HCT116 (cell line): ENCODE results near the gene GPR108. TPM values are rescaled to one million over a fixed set of nuclear protein-coding genes. Genes with fewer than 3 reads are reported as not detected.

ENCODE experiments used
- ATAC-seq: fragments of 200-7000 bp; cut with Tn5 transposase; 2 replicates; pipeline ENCODE4 v1.9.1; 2020; ENCODE audit warnings: mild to moderate bottlenecking, moderate library complexity
- BruUV-seq: library from RNA; stranded (reverse); fragments of 400-500 nt; replicated peaks from 2 replicates; lab custom pipeline; 2021; lab: Mats Ljungman, UMichigan
- CTCF ChIA-PET: fragments of 300-600 bp; sonication (Branson Sonifier 250); formaldehyde crosslinking; loops from one replicate; lab custom pipeline; 2021; ENCODE audit warnings: antibody characterized with exemption; lab: Charles Lee
- POLR2A ChIA-PET: fragments of 300-600, 350-600 bp; sonication (Branson Sonifier 250); formaldehyde crosslinking; loops from one replicate; lab custom pipeline; 2021; ENCODE audit warnings: antibody characterized with exemption; lab: Charles Lee
- RAD21 ChIA-PET, 2 experiments: fragments of 300-600 bp; sonication (Branson Sonifier 250); formaldehyde crosslinking; loops; one replicate each; lab custom pipeline; 2023; ENCODE audit warnings: low total read pairs in 2 of 2; ENCODE audit not compliant: uncharacterized antibody in 2 of 2, unreplicated experiment in 2 of 2, low non-redundant PET in 1 of 2; lab: Charles Lee
- DNase-seq: peaks from one replicate; pipeline ENCODE4 v3.0.0-alpha.2; 2010; ENCODE audit warnings: low read depth, low spot score
- H2AFZ ChIP-seq: fragments of 200-600 bp; shearing (Covaris generic), sonication (generic); 2 replicates; pipeline ENCODE4 v1.6.1; 2017; ENCODE audit warnings: low read depth, mixed run types, mixed read lengths, antibody characterized with exemption, low read length; ENCODE audit not compliant: poor library complexity, severe bottlenecking
- H3K27ac ChIP-seq: 2 replicates; pipeline ENCODE4 v1.5.1; 2012; ENCODE audit warnings: low read depth, low read length
- H3K27me3 ChIP-seq: fragments of 200-600 bp; sonication (generic); 2 replicates; pipeline ENCODE4 v1.6.1; 2016; ENCODE audit warnings: mixed run types, low read length, mixed read lengths; ENCODE audit not compliant: insufficient read depth
- H3K36me3 ChIP-seq, 2 experiments: fragments of 200-500 bp in 1 of 2; fragments of 200-600 bp in 1 of 2; sonication (Bioruptor generic) in 1 of 2; sonication (generic) in 1 of 2; 2 replicates each; pipeline versions ENCODE4 v1.5.1 to v1.6.1; 2014 to 2016; ENCODE audit warnings: low read length in 2 of 2, inconsistent platforms in 1 of 2, mixed read lengths in 1 of 2, mixed run types in 1 of 2; ENCODE audit not compliant: insufficient read depth in 2 of 2, control insufficient read depth in 1 of 2
- H3K4me1 ChIP-seq, 2 experiments: fragments of 200-600 bp in 1 of 2; sonication (generic) in 1 of 2; 2 replicates each; pipeline versions ENCODE4 v1.5.1 to v1.6.1; 2012 to 2017; ENCODE audit warnings: low read length in 2 of 2, inconsistent platforms in 1 of 2, mild to moderate bottlenecking in 1 of 2, mixed read lengths in 1 of 2, mixed run types in 1 of 2, moderate library complexity in 1 of 2; ENCODE audit not compliant: insufficient read depth in 2 of 2, control insufficient read depth in 1 of 2
- H3K4me2 ChIP-seq: fragments of 200-600 bp; sonication (generic); 2 replicates; pipeline ENCODE4 v1.6.1; 2017; ENCODE audit warnings: mixed run types, low read length, mixed read lengths
- H3K4me3 ChIP-seq, 2 experiments: fragments of 200-600 bp in 1 of 2; sonication (generic) in 1 of 2; replicated peaks in 1 of 2; 2 replicates each; pipeline ENCODE4 v1.5.1; 2011 to 2016; ENCODE audit warnings: low read length in 2 of 2, control low read depth in 1 of 2, low read depth in 1 of 2, mild to moderate bottlenecking in 1 of 2, mixed read lengths in 1 of 2, mixed run types in 1 of 2
- H3K79me2 ChIP-seq: fragments of 200-600 bp; sonication (generic); 2 replicates; pipeline ENCODE4 v1.6.1; 2017; ENCODE audit warnings: mild to moderate bottlenecking, mixed run types, low read length, moderate library complexity, mixed read lengths; ENCODE audit not compliant: insufficient read depth
- H3K9ac ChIP-seq: fragments of 200-600 bp; sonication (generic); 2 replicates; pipeline ENCODE4 v1.6.1; 2016; ENCODE audit warnings: low read length, mixed read lengths
- H3K9me2 ChIP-seq: fragments of 200-600 bp; sonication (generic), shearing (Covaris generic); 2 replicates; pipeline ENCODE4 v1.6.1; 2017; ENCODE audit warnings: mixed run types, mild to moderate bottlenecking, moderate library complexity; ENCODE audit not compliant: insufficient read depth
- H3K9me3 ChIP-seq, 2 experiments: fragments of 200-500 bp in 1 of 2; fragments of 200-600 bp in 1 of 2; sonication (Bioruptor generic) in 1 of 2; sonication (generic) in 1 of 2; 2 replicates each; pipeline ENCODE4 v1.6.1; 2014 to 2017; ENCODE audit warnings: low read length in 2 of 2, mixed read lengths in 2 of 2, inconsistent platforms in 1 of 2, low read depth in 1 of 2, mild to moderate bottlenecking in 1 of 2, mixed run types in 1 of 2, moderate library complexity in 1 of 2; ENCODE audit not compliant: control insufficient read depth in 1 of 2, insufficient read depth in 1 of 2
- H4K20me1 ChIP-seq: fragments of 200-600 bp; sonication (generic), shearing (Covaris generic); 2 replicates; pipeline ENCODE4 v1.6.1; 2017; ENCODE audit warnings: mixed run types, mild to moderate bottlenecking, moderate library complexity; ENCODE audit not compliant: insufficient read depth
- EGR1 ChIP-seq: IDR thresholded peaks from 2 replicates; pipeline ENCODE4 v1.6.1; 2012; ENCODE audit warnings: low read depth
- EZH2 ChIP-seq: fragments of 200-600 bp; sonication (generic); IDR thresholded peaks from 2 replicates; pipeline ENCODE4 v1.6.1; 2017; ENCODE audit warnings: antibody characterized with exemption, mixed run types
- EZH2phosphoT487 ChIP-seq: fragments of 200-600 bp; IDR thresholded peaks from 2 replicates; pipeline ENCODE4 v1.6.1; 2018; ENCODE audit warnings: antibody characterized with exemption, borderline replicate concordance
- FOSL1 ChIP-seq: IDR thresholded peaks from 2 replicates; pipeline ENCODE4 v1.6.1; 2012; ENCODE audit warnings: low read depth
- JUND ChIP-seq: IDR thresholded peaks from 2 replicates; pipeline ENCODE4 v1.6.1; 2012
- POLR2A ChIP-seq: IDR thresholded peaks from 2 replicates; pipeline ENCODE4 v1.7.0; 2011; ENCODE audit warnings: borderline replicate concordance; ENCODE audit not compliant: insufficient read depth, insufficient read length; ENCODE audit errors: extremely low read depth
- SRF ChIP-seq: IDR thresholded peaks from 2 replicates; pipeline ENCODE4 v1.6.1; 2012; ENCODE audit warnings: low read depth
- TCF7L2 ChIP-seq: IDR thresholded peaks from 2 replicates; pipeline ENCODE4 v1.7.0; 2011; ENCODE audit warnings: borderline replicate concordance, inconsistent platforms; ENCODE audit not compliant: insufficient read depth, insufficient read length; ENCODE audit errors: extremely low read depth
- YY1 ChIP-seq: IDR thresholded peaks from 2 replicates; pipeline ENCODE4 v1.6.1; 2011; ENCODE audit warnings: low read length, low read depth, moderate library complexity, mild to moderate bottlenecking; ENCODE audit not compliant: insufficient replicate concordance; ENCODE audit errors: extremely low read depth
- ZFX ChIP-seq: fragments of 450-650 bp; IDR thresholded peaks from 2 replicates; pipeline ENCODE4 v1.6.1; 2017
- ZNF274 ChIP-seq: fragments of 200-500 bp; sonication (Bioruptor generic); IDR thresholded peaks from 2 replicates; pipeline ENCODE4 v1.6.1; 2014; ENCODE audit warnings: mild to moderate bottlenecking, low read depth, low read length, inconsistent platforms
- intact Hi-C: fragments of 100-400 bp; cut with micrococcal nuclease; formaldehyde crosslinking; loops from 2 replicates; pipeline ENCODE4 v1.10.0; 2022
- total RNA-seq: library from RNA; stranded (reverse); gene quantifications from one replicate; pipeline ENCODE4 v1.2.1, GENCODE V29; 2021; ENCODE audit not compliant: unreplicated experiment
- TF ChIP-seq, protein P1 (sequence below): IDR thresholded peaks from 2 replicates; pipeline ENCODE4 v1.6.1; 2011; ENCODE audit warnings: mild to moderate bottlenecking, low read length, moderate library complexity; ENCODE audit not compliant: insufficient replicate concordance; ENCODE audit errors: extremely low read depth
- TF ChIP-seq, protein P2 (sequence below): IDR thresholded peaks from 2 replicates; pipeline ENCODE4 v1.6.1; 2012
- TF ChIP-seq, protein P3 (sequence below): IDR thresholded peaks from 2 replicates; pipeline ENCODE4 v1.6.1; 2012; ENCODE audit warnings: low read depth
- TF ChIP-seq, protein P4 (sequence below), 3 experiments: fragments of 200-600 bp in 1 of 3; sonication (generic) in 1 of 3; IDR thresholded peaks in 2 of 3; conservative IDR thresholded peaks in 1 of 3; 2 replicates each; pipeline ENCODE4 v1.5.1; 2012 to 2017; ENCODE audit warnings: low read depth in 2 of 3, low read length in 2 of 3, antibody characterized with exemption in 1 of 3, borderline replicate concordance in 1 of 3, control low read depth in 1 of 3, mild to moderate bottlenecking in 1 of 3, mixed read lengths in 1 of 3, mixed run types in 1 of 3, moderate library complexity in 1 of 3; ENCODE audit not compliant: insufficient read depth in 1 of 3

Gene GPR108
- total RNA-seq, 1 experiment from 2014 or later = 75.0 TPM

DNA sequence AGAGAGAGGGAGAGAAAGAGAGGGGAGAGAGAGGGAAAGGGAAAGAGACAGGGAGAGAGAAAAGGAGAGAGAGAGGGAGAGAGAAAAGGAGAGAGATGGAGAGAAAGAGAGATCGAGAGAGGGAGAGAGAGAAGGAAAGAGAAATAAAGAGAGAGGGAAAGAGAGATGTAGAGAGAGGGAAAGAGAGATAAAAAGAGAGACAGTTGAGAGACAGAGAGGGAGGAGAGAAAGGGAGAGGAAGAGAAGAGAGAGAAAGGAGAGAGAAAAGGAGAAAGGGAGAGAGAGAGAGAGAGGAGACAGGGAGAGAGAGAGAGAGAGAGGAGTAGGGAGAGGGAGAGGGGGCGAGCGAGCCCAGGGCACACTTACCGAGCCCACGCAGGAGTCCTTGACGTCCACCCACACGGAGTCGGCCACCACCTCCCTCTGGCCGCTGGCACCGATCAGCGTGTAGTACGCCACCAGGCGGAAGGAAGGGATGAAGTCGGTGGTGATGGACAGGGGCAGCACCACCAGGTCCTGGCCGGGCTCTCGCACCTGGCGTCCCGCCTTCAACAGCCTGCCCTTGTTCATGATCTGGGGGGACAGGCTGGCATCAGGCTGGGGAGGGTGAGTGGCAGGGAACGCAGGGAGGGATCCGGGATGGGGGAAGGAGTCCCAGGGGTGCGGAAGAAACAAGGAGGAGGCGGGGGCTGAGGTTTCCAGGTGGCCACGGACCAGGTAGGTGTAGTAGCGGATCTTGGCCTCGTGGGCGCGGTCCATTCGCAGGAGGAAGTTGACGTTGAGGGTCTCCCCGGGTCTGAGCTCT, 26.9 kb downstream of the GPR108 start:
- Histone ChIP-seq H3K79me2 (no peaks in the 10 kb centered on the region), H2AFZ (no peak overlapping the region), H3K4me1 (no peaks in the 10 kb centered on the region), H3K27ac (no peak overlapping the region), H3K4me2 (no peak overlapping the region), H3K9me3 (no peaks in the 10 kb centered on the region), H4K20me1 (no peaks in the 10 kb centered on the region), H3K9ac (no peak overlapping the region), H3K36me3 (no peaks in the 10 kb centered on the region), H3K4me3 (no peak overlapping the region), H3K27me3 (no peaks in the 10 kb centered on the region; the same call in 1 of the 2 replicates), H3K9me2 (no peaks in the 10 kb centered on the region)
- ChIA-PET POLR2A (no interaction called here), CTCF (no interaction called here), RAD21 (no interaction called here)
- BruUV-seq = no TSS peak
- DNase-seq (no peak), ATAC-seq (0 out of 2 replicates have a peak, but pooled peaks have one; percentile 47)
- no peak for TF ChIP-seq EZH2
- TF ChIP-seq TCF7L2 = no peak
- TF ChIP-seq EZH2phosphoT487 = no peak
- TF ChIP-seq EGR1 = no peak
- TF ChIP-seq, protein P1, sequence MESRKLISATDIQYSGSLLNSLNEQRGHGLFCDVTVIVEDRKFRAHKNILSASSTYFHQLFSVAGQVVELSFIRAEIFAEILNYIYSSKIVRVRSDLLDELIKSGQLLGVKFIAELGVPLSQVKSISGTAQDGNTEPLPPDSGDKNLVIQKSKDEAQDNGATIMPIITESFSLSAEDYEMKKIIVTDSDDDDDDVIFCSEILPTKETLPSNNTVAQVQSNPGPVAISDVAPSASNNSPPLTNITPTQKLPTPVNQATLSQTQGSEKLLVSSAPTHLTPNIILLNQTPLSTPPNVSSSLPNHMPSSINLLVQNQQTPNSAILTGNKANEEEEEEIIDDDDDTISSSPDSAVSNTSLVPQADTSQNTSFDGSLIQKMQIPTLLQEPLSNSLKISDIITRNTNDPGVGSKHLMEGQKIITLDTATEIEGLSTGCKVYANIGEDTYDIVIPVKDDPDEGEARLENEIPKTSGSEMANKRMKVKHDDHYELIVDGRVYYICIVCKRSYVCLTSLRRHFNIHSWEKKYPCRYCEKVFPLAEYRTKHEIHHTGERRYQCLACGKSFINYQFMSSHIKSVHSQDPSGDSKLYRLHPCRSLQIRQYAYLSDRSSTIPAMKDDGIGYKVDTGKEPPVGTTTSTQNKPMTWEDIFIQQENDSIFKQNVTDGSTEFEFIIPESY = no peak
- TF ChIP-seq, protein P2, sequence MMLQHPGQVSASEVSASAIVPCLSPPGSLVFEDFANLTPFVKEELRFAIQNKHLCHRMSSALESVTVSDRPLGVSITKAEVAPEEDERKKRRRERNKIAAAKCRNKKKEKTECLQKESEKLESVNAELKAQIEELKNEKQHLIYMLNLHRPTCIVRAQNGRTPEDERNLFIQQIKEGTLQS = no peak
- TF ChIP-seq FOSL1 = no peak
- TF ChIP-seq ZFX = no peak
- TF ChIP-seq, protein P3, sequence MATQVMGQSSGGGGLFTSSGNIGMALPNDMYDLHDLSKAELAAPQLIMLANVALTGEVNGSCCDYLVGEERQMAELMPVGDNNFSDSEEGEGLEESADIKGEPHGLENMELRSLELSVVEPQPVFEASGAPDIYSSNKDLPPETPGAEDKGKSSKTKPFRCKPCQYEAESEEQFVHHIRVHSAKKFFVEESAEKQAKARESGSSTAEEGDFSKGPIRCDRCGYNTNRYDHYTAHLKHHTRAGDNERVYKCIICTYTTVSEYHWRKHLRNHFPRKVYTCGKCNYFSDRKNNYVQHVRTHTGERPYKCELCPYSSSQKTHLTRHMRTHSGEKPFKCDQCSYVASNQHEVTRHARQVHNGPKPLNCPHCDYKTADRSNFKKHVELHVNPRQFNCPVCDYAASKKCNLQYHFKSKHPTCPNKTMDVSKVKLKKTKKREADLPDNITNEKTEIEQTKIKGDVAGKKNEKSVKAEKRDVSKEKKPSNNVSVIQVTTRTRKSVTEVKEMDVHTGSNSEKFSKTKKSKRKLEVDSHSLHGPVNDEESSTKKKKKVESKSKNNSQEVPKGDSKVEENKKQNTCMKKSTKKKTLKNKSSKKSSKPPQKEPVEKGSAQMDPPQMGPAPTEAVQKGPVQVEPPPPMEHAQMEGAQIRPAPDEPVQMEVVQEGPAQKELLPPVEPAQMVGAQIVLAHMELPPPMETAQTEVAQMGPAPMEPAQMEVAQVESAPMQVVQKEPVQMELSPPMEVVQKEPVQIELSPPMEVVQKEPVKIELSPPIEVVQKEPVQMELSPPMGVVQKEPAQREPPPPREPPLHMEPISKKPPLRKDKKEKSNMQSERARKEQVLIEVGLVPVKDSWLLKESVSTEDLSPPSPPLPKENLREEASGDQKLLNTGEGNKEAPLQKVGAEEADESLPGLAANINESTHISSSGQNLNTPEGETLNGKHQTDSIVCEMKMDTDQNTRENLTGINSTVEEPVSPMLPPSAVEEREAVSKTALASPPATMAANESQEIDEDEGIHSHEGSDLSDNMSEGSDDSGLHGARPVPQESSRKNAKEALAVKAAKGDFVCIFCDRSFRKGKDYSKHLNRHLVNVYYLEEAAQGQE = no peak
- TF ChIP-seq ZNF274 = no peak
- no peak for TF ChIP-seq SRF
- no peak for TF ChIP-seq YY1
- TF ChIP-seq, protein P4, sequence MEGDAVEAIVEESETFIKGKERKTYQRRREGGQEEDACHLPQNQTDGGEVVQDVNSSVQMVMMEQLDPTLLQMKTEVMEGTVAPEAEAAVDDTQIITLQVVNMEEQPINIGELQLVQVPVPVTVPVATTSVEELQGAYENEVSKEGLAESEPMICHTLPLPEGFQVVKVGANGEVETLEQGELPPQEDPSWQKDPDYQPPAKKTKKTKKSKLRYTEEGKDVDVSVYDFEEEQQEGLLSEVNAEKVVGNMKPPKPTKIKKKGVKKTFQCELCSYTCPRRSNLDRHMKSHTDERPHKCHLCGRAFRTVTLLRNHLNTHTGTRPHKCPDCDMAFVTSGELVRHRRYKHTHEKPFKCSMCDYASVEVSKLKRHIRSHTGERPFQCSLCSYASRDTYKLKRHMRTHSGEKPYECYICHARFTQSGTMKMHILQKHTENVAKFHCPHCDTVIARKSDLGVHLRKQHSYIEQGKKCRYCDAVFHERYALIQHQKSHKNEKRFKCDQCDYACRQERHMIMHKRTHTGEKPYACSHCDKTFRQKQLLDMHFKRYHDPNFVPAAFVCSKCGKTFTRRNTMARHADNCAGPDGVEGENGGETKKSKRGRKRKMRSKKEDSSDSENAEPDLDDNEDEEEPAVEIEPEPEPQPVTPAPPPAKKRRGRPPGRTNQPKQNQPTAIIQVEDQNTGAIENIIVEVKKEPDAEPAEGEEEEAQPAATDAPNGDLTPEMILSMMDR (IDR thresholded peaks at IDR 0.05 in 2 of 3, conservative IDR thresholded peaks at IDR 0.05 in 1 of 3; ENCODE audit: borderline replicate concordance in 1 of 3, insufficient read depth in 1 of 3, low read depth in 2 of 3, low read length in 2 of 3) = no peak
- no peak for TF ChIP-seq JUND
- no peak for TF ChIP-seq POLR2A
- intact Hi-C loops = no loop called here
